Neuronal stem cell (in vitro differentiated cells): Measurements from ENCODE around the gene UBE3D.
"Not testable (repeated sequence)": the region's sequence is repeated elsewhere in the genome, so short reads cannot be mapped to it uniquely, and the experiment has no call there.

Experiments
- DNase-seq: peaks from one replicate; pipeline ENCODE4 v3.0.0-alpha.2; 2013; ENCODE audit warnings: low spot score
- H2AFZ ChIP-seq: one replicate; pipeline ENCODE4 v1.6.1; 2013; ENCODE audit warnings: mild to moderate bottlenecking, low read length, inconsistent platforms
- H2AK5ac ChIP-seq: 2 replicates; pipeline ENCODE4 v1.6.1; 2013; ENCODE audit warnings: low read depth, mild to moderate bottlenecking, inconsistent platforms, low read length, moderate library complexity, mixed read lengths
- H2BK120ac ChIP-seq: 2 replicates; pipeline ENCODE4 v1.6.1; 2013; ENCODE audit warnings: low read depth, mild to moderate bottlenecking, inconsistent platforms, low read length, moderate library complexity, mixed read lengths
- H2BK12ac ChIP-seq: one replicate; pipeline ENCODE4 v1.6.1; 2013; ENCODE audit warnings: low read length, inconsistent platforms
- H2BK15ac ChIP-seq: 2 replicates; pipeline ENCODE4 v1.6.1; 2013; ENCODE audit warnings: mild to moderate bottlenecking, low read length, inconsistent platforms, mixed read lengths
- H2BK5ac ChIP-seq: one replicate; pipeline ENCODE4 v1.6.1; 2013; ENCODE audit warnings: inconsistent platforms, mild to moderate bottlenecking, low read length, moderate library complexity
- H3K14ac ChIP-seq: one replicate; pipeline ENCODE4 v1.6.1; 2013; ENCODE audit warnings: low read length, inconsistent platforms
- H3K18ac ChIP-seq: 2 replicates; pipeline ENCODE4 v1.6.1; 2013; ENCODE audit warnings: low read length, inconsistent platforms
- H3K23ac ChIP-seq: 2 replicates; pipeline ENCODE4 v1.6.1; 2013; ENCODE audit warnings: low read depth, mild to moderate bottlenecking, mixed read lengths, low read length, inconsistent platforms; ENCODE audit not compliant: poor library complexity
- H3K27ac ChIP-seq: replicated peaks from 3 replicates; pipeline ENCODE4 v1.5.1; 2013; ENCODE audit warnings: low read length, inconsistent platforms
- H3K27me3 ChIP-seq, 3 experiments: 2 replicates each; pipeline ENCODE4 v1.6.1; 2013; ENCODE audit warnings: low read length in 3 of 3, mild to moderate bottlenecking in 2 of 3, inconsistent platforms in 1 of 3, low read depth in 1 of 3, mixed read lengths in 1 of 3, moderate library complexity in 1 of 3; ENCODE audit not compliant: control insufficient read depth in 3 of 3, insufficient read depth in 3 of 3
- H3K36me3 ChIP-seq, 2 donors: replicated peaks in 1 of 2; 2 replicates each; pipeline ENCODE4 v1.6.1; 2013; ENCODE audit warnings: low read length in 2 of 2; ENCODE audit not compliant: control insufficient read depth in 2 of 2, insufficient read depth in 2 of 2
- H3K4ac ChIP-seq: 2 replicates; pipeline ENCODE4 v1.6.1; 2013; ENCODE audit warnings: inconsistent platforms, mild to moderate bottlenecking, low read length, moderate library complexity
- H3K4me1 ChIP-seq, 2 donors: 1 replicate in 1 of 2; 2 replicates in 1 of 2; pipeline ENCODE4 v1.6.1; 2013; ENCODE audit warnings: low read length in 2 of 2, low read depth in 1 of 2; ENCODE audit not compliant: control insufficient read depth in 2 of 2, insufficient read depth in 1 of 2
- H3K4me2 ChIP-seq: one replicate; pipeline ENCODE4 v1.6.1; 2013; ENCODE audit warnings: mild to moderate bottlenecking, low read length, inconsistent platforms; ENCODE audit not compliant: insufficient read depth, poor library complexity, severe bottlenecking
- H3K4me3 ChIP-seq, 2 donors: 2 replicates each; pipeline ENCODE4 v1.5.1; 2013; ENCODE audit warnings: low read length in 2 of 2, mild to moderate bottlenecking in 2 of 2, inconsistent platforms in 1 of 2, moderate library complexity in 1 of 2
- H3K79me1 ChIP-seq: one replicate; pipeline ENCODE4 v1.6.1; 2013; ENCODE audit warnings: low read depth, mild to moderate bottlenecking, inconsistent platforms, low read length, moderate library complexity
- H3K9ac ChIP-seq: one replicate; pipeline ENCODE4 v1.6.1; 2013; ENCODE audit warnings: mild to moderate bottlenecking, low read depth, low read length, inconsistent platforms; ENCODE audit not compliant: poor library complexity
- H3K9me3 ChIP-seq, 2 donors: replicated peaks in 1 of 2; 2 replicates each; pipeline versions ENCODE3 to v1.6.1; 2013; ENCODE audit warnings: low read length in 2 of 2, mild to moderate bottlenecking in 2 of 2, inconsistent platforms in 1 of 2, low read depth in 1 of 2, mixed read lengths in 1 of 2, moderate library complexity in 1 of 2; ENCODE audit not compliant: control insufficient read depth in 2 of 2, insufficient read depth in 1 of 2
- H4K8ac ChIP-seq: one replicate; pipeline ENCODE4 v1.6.1; 2013; ENCODE audit warnings: low read depth, mild to moderate bottlenecking, inconsistent platforms, low read length, moderate library complexity
- H4K91ac ChIP-seq: one replicate; pipeline ENCODE4 v1.6.1; 2013; ENCODE audit warnings: low read length, low read depth, mild to moderate bottlenecking, inconsistent platforms; ENCODE audit not compliant: poor library complexity
- WGBS, 2 donors: extraction: QIAGEN DNeasy Blood & Tissue Kit; methylation state at CpG; one replicate each; pipeline ENCODE4 v1.1.7; 2013; ENCODE audit warnings: missing lambda C conversion rate in 2 of 2, mixed read lengths in 1 of 2; ENCODE audit not compliant: insufficient read length in 2 of 2, insufficient replicate concordance in 1 of 2; ENCODE audit errors: extremely low coverage in 2 of 2; 5-methylcytosine and 5-hydroxymethylcytosine counted together

Gene UBE3D

DNA sequence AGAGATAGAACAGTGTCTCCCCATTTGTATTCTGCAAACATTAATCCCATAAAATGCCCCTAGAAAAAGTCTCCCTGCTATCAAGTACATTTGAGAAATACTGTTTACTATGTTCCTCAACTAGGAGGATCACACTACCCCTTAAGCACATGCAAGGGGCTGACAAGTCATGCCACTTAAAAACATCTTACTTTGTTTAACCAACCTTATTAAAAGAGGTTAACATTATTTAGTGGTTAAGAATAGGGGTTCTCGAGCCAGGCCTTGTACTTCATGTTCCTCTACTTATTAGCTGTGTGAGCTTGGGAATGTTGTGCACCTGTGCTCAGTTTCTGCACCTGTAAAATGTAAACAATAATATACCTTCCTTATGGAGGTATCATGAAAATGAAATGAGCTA lies 113.7 kb downstream of the UBE3D start:
- H3K9ac ChIP-seq: no peak overlapping the region
- H3K27me3 ChIP-seq: no peaks in the 10 kb centered on the region
- no peak overlapping the region for H2AK5ac ChIP-seq
- H3K4me3 ChIP-seq: no peak overlapping the region
- no peak overlapping the region for H3K14ac ChIP-seq
- no peak overlapping the region for H3K4ac ChIP-seq
- WGBS, 2 donors: no CpG with 5 or more reads among the region's 1 CpG
- H2BK5ac ChIP-seq: no peak overlapping the region
- DNase-seq: no peak
- H2BK15ac ChIP-seq: no peak overlapping the region
- no peaks in the 10 kb centered on the region for H3K79me1 ChIP-seq
- H3K4me1 ChIP-seq: no peaks in the 10 kb centered on the region
- H2BK12ac ChIP-seq: no peak overlapping the region
- H3K27ac ChIP-seq: no peak overlapping the region
- H2BK120ac ChIP-seq: no peak overlapping the region
- H3K9me3 ChIP-seq: peaks cover 0 to 5% of the 10 kb centered on the region in 2 donors
- H4K8ac ChIP-seq: no peak overlapping the region
- no peak overlapping the region for H3K4me2 ChIP-seq
- H4K91ac ChIP-seq: no peak overlapping the region
- H3K18ac ChIP-seq: no peak overlapping the region
- H3K23ac ChIP-seq: no peak overlapping the region
- H2AFZ ChIP-seq: no peak overlapping the region
- H3K36me3 ChIP-seq: peaks cover 2 to 7% of the 10 kb centered on the region in 2 donors

DNA sequence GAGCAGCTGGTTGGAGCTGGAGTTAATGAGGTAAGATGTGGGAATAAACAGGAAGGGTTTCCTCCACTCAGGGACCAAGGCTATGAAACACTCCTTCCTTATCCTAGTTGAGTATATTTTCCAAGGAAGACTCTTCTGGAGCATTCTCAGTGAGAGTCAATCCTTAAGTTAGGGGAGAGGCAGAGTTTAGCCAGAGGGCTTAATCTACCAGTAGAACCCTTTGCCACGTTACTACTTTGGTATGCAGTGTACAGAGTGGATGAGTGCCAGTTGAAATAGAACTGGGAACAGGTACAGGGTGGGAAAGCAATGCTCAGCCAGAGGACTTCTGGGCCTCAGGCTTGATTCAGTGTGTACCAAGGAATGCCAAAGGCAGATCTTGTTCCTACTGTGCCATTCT lies 114.3 kb downstream of the UBE3D start:
- Histone ChIP-seq H3K27me3 (no peaks in the 10 kb centered on the region), H3K4me2 (no peak overlapping the region), H3K9ac (no peak overlapping the region), H3K36me3 (peaks cover 2 to 7% of the 10 kb centered on the region in 2 donors), H2AFZ (no peak overlapping the region), H3K4me1 (no peaks in the 10 kb centered on the region), H3K79me1 (no peaks in the 10 kb centered on the region), H3K4ac (no peak overlapping the region), H3K9me3 (peaks cover 0 to 5% of the 10 kb centered on the region in 2 donors), H3K18ac (no peak overlapping the region), H2BK15ac (no peak overlapping the region), H3K23ac (no peak overlapping the region), H2BK12ac (no peak overlapping the region), H4K91ac (no peak overlapping the region), H2BK120ac (no peak overlapping the region), H2AK5ac (no peak overlapping the region), H2BK5ac (no peak overlapping the region), H4K8ac (no peak overlapping the region), H3K4me3 (no peak overlapping the region), H3K14ac (no peak overlapping the region), H3K27ac (no peak overlapping the region)
- no CpG with 5 or more reads among the region's 1 CpG for WGBS, 2 donors
- no peak for DNase-seq

- not testable (repeated sequence) for H3K27ac ChIP-seq, H4K8ac ChIP-seq, H2BK12ac ChIP-seq, DNase-seq, H3K4me3 ChIP-seq, H3K4me1 ChIP-seq, H2BK5ac ChIP-seq, H2AFZ ChIP-seq, H3K79me1 ChIP-seq, H3K14ac ChIP-seq, H3K23ac ChIP-seq, H4K91ac ChIP-seq, H3K4me2 ChIP-seq, H3K36me3 ChIP-seq, H2AK5ac ChIP-seq, H3K9ac ChIP-seq, H2BK120ac ChIP-seq, H3K18ac ChIP-seq, H2BK15ac ChIP-seq, H3K27me3 ChIP-seq, H3K4ac ChIP-seq
- H3K9me3 ChIP-seq: peaks cover 15 to 33% of the 10 kb centered on the region in 2 donors
- no CpG with 5 or more reads among the region's 3 CpGs for WGBS, 2 donors
These were observed 134.7 kb downstream of the UBE3D start for GRCh38 chr6:82930915-82931314.

GRCh38 chr6:82924799-82925535 lies 140.7 kb downstream of the UBE3D start:
- Histone ChIP-seq H2BK12ac (no peak overlapping the region), H3K9ac (no peak overlapping the region), H2AFZ (no peak overlapping the region), H3K4me1 (no peaks in the 10 kb centered on the region), H3K36me3 (no peaks in the 10 kb centered on the region), H3K23ac (no peak overlapping the region), H3K4me2 (no peak overlapping the region), H3K27me3 (no peaks in the 10 kb centered on the region), H3K4me3 (no peak overlapping the region), H3K79me1 (no peaks in the 10 kb centered on the region), H3K9me3 (peaks cover 0 to 3% of the 10 kb centered on the region in 2 donors), H3K27ac (no peak overlapping the region), H2BK5ac (no peak overlapping the region), H2BK120ac (no peak overlapping the region), H3K14ac (no peak overlapping the region), H2AK5ac (no peak overlapping the region), H4K8ac (no peak overlapping the region), H3K4ac (no peak overlapping the region), H4K91ac (no peak overlapping the region), H3K18ac (no peak overlapping the region), H2BK15ac (no peak overlapping the region)
- no peak for DNase-seq
- no CpG with 5 or more reads among the region's 3 CpGs for WGBS, 2 donors
